ENCODE measurements around the gene RIIAD1.

RIIAD1 gene

GRCh38 chr1:151774256-151774922 lies 53.1 kb downstream of the RIIAD1 start:
- Histone ChIP-seq H3K23ac (ENCODE audit: low read length) (no peak overlapping the region), H4K8ac (ENCODE audit: low read depth, low read length) (no peak overlapping the region), H3K4me2 (ENCODE audit: low read length) (no peak overlapping the region), H2BK12ac (ENCODE audit: low read length) (no peak overlapping the region), H2BK5ac (ENCODE audit: low read depth, low read length, poor library complexity) (no peak overlapping the region), H2AFZ (ENCODE audit: insufficient read depth, low read length, poor library complexity) (no peak overlapping the region), H3K27me3 (ENCODE audit: insufficient read depth, low read length) (no peaks in the 10 kb centered on the region), H3K79me1 (ENCODE audit: low read length) (no peaks in the 10 kb centered on the region), H3K4me3 (ENCODE audit: low read depth, low read length) (no peak overlapping the region), H3K4me1 (ENCODE audit: control insufficient read depth in 1 of 2, insufficient read depth in 2 of 2, low read length in 2 of 2) (peaks cover 0 to 3% of the 10 kb centered on the region in 2 experiments), H2BK120ac (ENCODE audit: insufficient read depth, low read length, poor library complexity) (no peak overlapping the region), H3K36me3 (ENCODE audit: control insufficient read depth in 1 of 2, insufficient read depth in 2 of 2, low read length in 2 of 2) (peaks cover 3 to 6% of the 10 kb centered on the region in 2 experiments), H3K27ac (ENCODE audit: low read depth, low read length) (no peak overlapping the region), H3K9ac (ENCODE audit: low read length) (no peak overlapping the region), H3K79me2 (ENCODE audit: control insufficient read depth, insufficient read depth, low read length, poor library complexity) (no peaks in the 10 kb centered on the region), H2AK5ac (ENCODE audit: low read length) (no peak overlapping the region), H3K9me3 (ENCODE audit: insufficient read depth, low read depth, low read length) (peaks cover under 1% of the 10 kb centered on the region), H3K14ac (ENCODE audit: low read length) (no peak overlapping the region), H4K91ac (ENCODE audit: low read depth, low read length) (no peak overlapping the region), H3K18ac (ENCODE audit: low read length) (no peak overlapping the region), H3K4ac (ENCODE audit: low read depth, low read length) (no peak overlapping the region), H4K12ac (ENCODE audit: low read depth, low read length) (no peak overlapping the region)
- no peak for DNase-seq
- no CpG with 5 or more reads among the region's 3 CpGs for WGBS (ENCODE audit: extremely low coverage, insufficient coverage, insufficient read length)

- Histone ChIP-seq H4K8ac (ENCODE audit: low read depth, low read length) (no peak overlapping the region), H3K36me3 (ENCODE audit: control insufficient read depth in 1 of 2, insufficient read depth in 2 of 2, low read length in 2 of 2) (peaks cover 3 to 6% of the 10 kb centered on the region in 2 experiments), H2BK120ac (ENCODE audit: insufficient read depth, low read length, poor library complexity) (no peak overlapping the region), H3K4me1 (ENCODE audit: control insufficient read depth in 1 of 2, insufficient read depth in 2 of 2, low read length in 2 of 2) (peaks cover 0 to 3% of the 10 kb centered on the region in 2 experiments), H3K27ac (ENCODE audit: low read depth, low read length) (no peak overlapping the region), H3K18ac (ENCODE audit: low read length) (no peak overlapping the region), H3K23ac (ENCODE audit: low read length) (no peak overlapping the region), H2AK5ac (ENCODE audit: low read length) (no peak overlapping the region), H3K9ac (ENCODE audit: low read length) (no peak overlapping the region), H3K79me2 (ENCODE audit: control insufficient read depth, insufficient read depth, low read length, poor library complexity) (no peaks in the 10 kb centered on the region), H3K9me3 (ENCODE audit: insufficient read depth, low read depth, low read length) (no peaks in the 10 kb centered on the region), H3K27me3 (ENCODE audit: insufficient read depth, low read length) (no peaks in the 10 kb centered on the region), H3K79me1 (ENCODE audit: low read length) (no peaks in the 10 kb centered on the region), H3K4me2 (ENCODE audit: low read length) (no peak overlapping the region), H2BK12ac (ENCODE audit: low read length) (no peak overlapping the region), H3K4me3 (ENCODE audit: low read depth, low read length) (no peak overlapping the region), H3K4ac (ENCODE audit: low read depth, low read length) (no peak overlapping the region), H2BK5ac (ENCODE audit: low read depth, low read length, poor library complexity) (no peak overlapping the region), H4K12ac (ENCODE audit: low read depth, low read length) (no peak overlapping the region), H3K14ac (ENCODE audit: low read length) (no peak overlapping the region), H2AFZ (ENCODE audit: insufficient read depth, low read length, poor library complexity) (no peak overlapping the region), H4K91ac (ENCODE audit: low read depth, low read length) (no peak overlapping the region)
- WGBS (ENCODE audit: extremely low coverage, insufficient coverage, insufficient read length): no CpG with 5 or more reads among the region's 7 CpGs
- DNase-seq: no peak
Observed at GRCh38 chr1:151775894-151776664, 54.8 kb downstream of the RIIAD1 start.

- no peak overlapping the region for H2BK12ac ChIP-seq (ENCODE audit: low read length)
- no peak overlapping the region for H3K23ac ChIP-seq (ENCODE audit: low read length)
- no peak overlapping the region for H3K4me3 ChIP-seq (ENCODE audit: low read depth, low read length)
- H3K4ac ChIP-seq (ENCODE audit: low read depth, low read length): no peak overlapping the region
- H3K27ac ChIP-seq (ENCODE audit: low read depth, low read length): no peak overlapping the region
- no peak overlapping the region for H3K9ac ChIP-seq (ENCODE audit: low read length)
- peaks cover 3 to 6% of the 10 kb centered on the region in 2 experiments for H3K36me3 ChIP-seq (ENCODE audit: control insufficient read depth in 1 of 2, insufficient read depth in 2 of 2, low read length in 2 of 2)
- no peaks in the 10 kb centered on the region for H3K79me2 ChIP-seq (ENCODE audit: control insufficient read depth, insufficient read depth, low read length, poor library complexity)
- no peaks in the 10 kb centered on the region for H3K79me1 ChIP-seq (ENCODE audit: low read length)
- H3K4me2 ChIP-seq (ENCODE audit: low read length): no peak overlapping the region
- H2BK5ac ChIP-seq (ENCODE audit: low read depth, low read length, poor library complexity): no peak overlapping the region
- DNase-seq: no peak
- H2BK120ac ChIP-seq (ENCODE audit: insufficient read depth, low read length, poor library complexity): no peak overlapping the region
- no peaks in the 10 kb centered on the region for H3K27me3 ChIP-seq (ENCODE audit: insufficient read depth, low read length)
- H3K4me1 ChIP-seq (ENCODE audit: control insufficient read depth in 1 of 2, insufficient read depth in 2 of 2, low read length in 2 of 2): peaks cover 0 to 3% of the 10 kb centered on the region in 2 experiments
- H4K12ac ChIP-seq (ENCODE audit: low read depth, low read length): no peak overlapping the region
- H4K8ac ChIP-seq (ENCODE audit: low read depth, low read length): no peak overlapping the region
- no peak overlapping the region for H3K14ac ChIP-seq (ENCODE audit: low read length)
- H2AFZ ChIP-seq (ENCODE audit: insufficient read depth, low read length, poor library complexity): no peak overlapping the region
- H3K18ac ChIP-seq (ENCODE audit: low read length): no peak overlapping the region
- no peak overlapping the region for H4K91ac ChIP-seq (ENCODE audit: low read depth, low read length)
- no peaks in the 10 kb centered on the region for H3K9me3 ChIP-seq (ENCODE audit: insufficient read depth, low read depth, low read length)
- WGBS (ENCODE audit: extremely low coverage, insufficient coverage, insufficient read length): no CpG with 5 or more reads among the region's 3 CpGs
- H2AK5ac ChIP-seq (ENCODE audit: low read length): no peak overlapping the region
Observed at GRCh38 chr1:151776665-151777062, 55.3 kb downstream of the RIIAD1 start.

- H3K79me2 ChIP-seq (ENCODE audit: control insufficient read depth, insufficient read depth, low read length, poor library complexity): no peaks in the 10 kb centered on the region
- no peak overlapping the region for H3K27ac ChIP-seq (ENCODE audit: low read depth, low read length)
- no peaks in the 10 kb centered on the region for H3K27me3 ChIP-seq (ENCODE audit: insufficient read depth, low read length)
- no peak overlapping the region for H4K8ac ChIP-seq (ENCODE audit: low read depth, low read length)
- DNase-seq: no peak
- no peak overlapping the region for H2BK120ac ChIP-seq (ENCODE audit: insufficient read depth, low read length, poor library complexity)
- no peak overlapping the region for H3K4me3 ChIP-seq (ENCODE audit: low read depth, low read length)
- H3K9me3 ChIP-seq (ENCODE audit: insufficient read depth, low read depth, low read length): no peaks in the 10 kb centered on the region
- H3K4ac ChIP-seq (ENCODE audit: low read depth, low read length): no peak overlapping the region
- peaks cover 3 to 6% of the 10 kb centered on the region in 2 experiments for H3K36me3 ChIP-seq (ENCODE audit: control insufficient read depth in 1 of 2, insufficient read depth in 2 of 2, low read length in 2 of 2)
- no peak overlapping the region for H2AK5ac ChIP-seq (ENCODE audit: low read length)
- no peak overlapping the region for H3K4me2 ChIP-seq (ENCODE audit: low read length)
- H2BK5ac ChIP-seq (ENCODE audit: low read depth, low read length, poor library complexity): no peak overlapping the region
- no peak overlapping the region for H3K9ac ChIP-seq (ENCODE audit: low read length)
- H3K23ac ChIP-seq (ENCODE audit: low read length): no peak overlapping the region
- H4K91ac ChIP-seq (ENCODE audit: low read depth, low read length): no peak overlapping the region
- H3K18ac ChIP-seq (ENCODE audit: low read length): no peak overlapping the region
- H2BK12ac ChIP-seq (ENCODE audit: low read length): no peak overlapping the region
- no peaks in the 10 kb centered on the region for H3K79me1 ChIP-seq (ENCODE audit: low read length)
- H4K12ac ChIP-seq (ENCODE audit: low read depth, low read length): no peak overlapping the region
- H2AFZ ChIP-seq (ENCODE audit: insufficient read depth, low read length, poor library complexity): no peak overlapping the region
- WGBS (ENCODE audit: extremely low coverage, insufficient coverage, insufficient read length): no CpG with 5 or more reads among the region's 4 CpGs
- H3K4me1 ChIP-seq (ENCODE audit: control insufficient read depth in 1 of 2, insufficient read depth in 2 of 2, low read length in 2 of 2): peaks cover 0 to 3% of the 10 kb centered on the region in 2 experiments
- no peak overlapping the region for H3K14ac ChIP-seq (ENCODE audit: low read length)
Observed at GRCh38 chr1:151777317-151777716, 56.0 kb downstream of the RIIAD1 start.
